ENCODE measurements around the gene PTPRZ1.
A peak's percentile ranks its signal among the peaks of the same experiment; 100 is the strongest.

The PTPRZ1 gene

DNA sequence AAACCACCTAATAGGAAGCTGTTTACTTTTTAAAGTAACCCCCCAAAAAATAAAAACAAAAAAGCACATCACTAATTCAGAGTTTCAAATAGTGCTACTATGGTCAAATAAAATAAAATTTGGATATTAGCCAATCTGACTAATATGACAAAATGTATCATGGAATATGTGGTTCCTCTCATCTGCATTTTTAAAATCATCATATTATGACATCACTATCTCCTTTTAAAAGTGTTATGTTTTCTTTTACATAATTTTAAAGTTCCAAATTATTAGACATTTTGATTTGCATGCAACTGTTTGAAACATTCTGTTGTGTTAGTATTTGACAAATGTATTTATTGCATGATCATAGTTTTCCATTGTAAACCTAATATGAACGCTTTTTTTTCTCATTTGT, 160.7 kb downstream of the PTPRZ1 start:
- no peak for DNase-seq (ENCODE audit: low read depth in 2 of 2)
- TF ChIP-seq, protein P1, sequence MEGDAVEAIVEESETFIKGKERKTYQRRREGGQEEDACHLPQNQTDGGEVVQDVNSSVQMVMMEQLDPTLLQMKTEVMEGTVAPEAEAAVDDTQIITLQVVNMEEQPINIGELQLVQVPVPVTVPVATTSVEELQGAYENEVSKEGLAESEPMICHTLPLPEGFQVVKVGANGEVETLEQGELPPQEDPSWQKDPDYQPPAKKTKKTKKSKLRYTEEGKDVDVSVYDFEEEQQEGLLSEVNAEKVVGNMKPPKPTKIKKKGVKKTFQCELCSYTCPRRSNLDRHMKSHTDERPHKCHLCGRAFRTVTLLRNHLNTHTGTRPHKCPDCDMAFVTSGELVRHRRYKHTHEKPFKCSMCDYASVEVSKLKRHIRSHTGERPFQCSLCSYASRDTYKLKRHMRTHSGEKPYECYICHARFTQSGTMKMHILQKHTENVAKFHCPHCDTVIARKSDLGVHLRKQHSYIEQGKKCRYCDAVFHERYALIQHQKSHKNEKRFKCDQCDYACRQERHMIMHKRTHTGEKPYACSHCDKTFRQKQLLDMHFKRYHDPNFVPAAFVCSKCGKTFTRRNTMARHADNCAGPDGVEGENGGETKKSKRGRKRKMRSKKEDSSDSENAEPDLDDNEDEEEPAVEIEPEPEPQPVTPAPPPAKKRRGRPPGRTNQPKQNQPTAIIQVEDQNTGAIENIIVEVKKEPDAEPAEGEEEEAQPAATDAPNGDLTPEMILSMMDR (IDR thresholded peaks at IDR 0.05; ENCODE audit: low read depth, low read length): no peak
- no peak overlapping the region for H3K4me3 ChIP-seq (replicated peaks in 1 of 2; ENCODE audit: low read depth in 2 of 2, low read length in 2 of 2)

DNA sequence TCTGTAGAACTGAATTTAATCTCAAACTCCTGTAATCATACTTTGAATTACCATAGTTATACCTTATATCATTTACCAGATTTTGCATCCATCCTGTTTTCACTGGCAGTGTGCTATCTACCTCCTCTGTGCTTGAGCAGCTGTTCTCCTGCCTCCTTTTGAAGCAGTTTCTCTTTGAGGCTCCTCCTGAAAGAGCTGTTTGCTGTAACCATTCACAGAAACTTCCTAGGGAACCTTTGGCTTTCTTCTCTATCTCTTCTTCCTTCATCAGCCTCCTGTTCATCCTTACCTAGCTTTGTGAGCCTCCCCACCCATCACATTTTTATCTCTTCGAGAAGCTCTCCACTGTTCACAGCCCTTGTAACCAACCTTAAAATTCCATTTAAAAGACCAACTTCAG, 162.9 kb downstream of the PTPRZ1 start:
- H3K4me3 ChIP-seq (replicated peaks in 1 of 2; ENCODE audit: low read depth in 2 of 2, low read length in 2 of 2): no peak overlapping the region
- no peak for DNase-seq (ENCODE audit: low read depth in 2 of 2)
- TF ChIP-seq, protein P1 (IDR thresholded peaks at IDR 0.05; ENCODE audit: low read depth, low read length): no peak

DNA sequence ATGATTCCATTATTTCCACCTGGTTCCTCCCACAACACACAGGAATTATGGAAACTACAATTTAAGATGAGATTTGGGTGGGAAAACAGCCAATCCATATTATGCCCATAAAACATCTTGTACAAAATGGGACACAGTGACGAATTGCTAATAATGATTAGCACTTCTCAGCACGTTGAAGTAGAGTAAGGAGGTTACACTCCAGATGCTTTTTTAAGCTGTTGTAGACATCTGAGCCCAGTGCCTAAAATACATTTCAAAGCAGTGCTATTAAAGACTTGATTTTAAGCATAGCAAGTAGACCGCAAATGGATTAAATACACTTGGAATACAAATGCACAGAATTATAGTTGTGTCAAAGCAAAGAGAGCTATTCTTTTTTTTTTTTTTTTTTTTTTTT, 165.2 kb downstream of the PTPRZ1 start:
- TF ChIP-seq, protein P1 (IDR thresholded peaks at IDR 0.05; ENCODE audit: low read depth, low read length): no peak
- H3K4me3 ChIP-seq (replicated peaks in 1 of 2; ENCODE audit: low read depth in 2 of 2, low read length in 2 of 2): no peak overlapping the region
- no peak for DNase-seq (ENCODE audit: low read depth in 2 of 2)

DNA sequence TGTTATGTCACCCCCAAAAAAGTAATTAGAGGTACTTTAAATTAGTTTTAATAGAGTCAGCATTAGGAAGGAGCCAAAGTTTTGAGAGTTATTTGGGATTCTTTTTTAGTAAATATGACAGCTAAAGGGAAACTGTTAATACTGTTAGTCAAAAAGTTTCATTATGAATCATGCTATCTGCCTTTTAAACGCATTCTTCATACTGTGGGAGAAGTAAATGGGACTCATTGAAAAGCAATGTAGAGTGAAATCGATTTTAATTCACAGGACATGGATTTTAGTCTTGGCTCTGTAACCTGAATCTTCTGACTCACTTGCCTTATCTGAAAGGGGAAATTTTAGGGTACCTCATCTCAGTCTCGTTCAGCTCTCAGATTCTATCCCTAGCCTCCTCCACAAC, 165.9 kb downstream of the PTPRZ1 start:
- H3K4me3 ChIP-seq (replicated peaks in 1 of 2; ENCODE audit: low read depth in 2 of 2, low read length in 2 of 2): no peak overlapping the region
- TF ChIP-seq, protein P1 (IDR thresholded peaks at IDR 0.05; ENCODE audit: low read depth, low read length): no peak
- DNase-seq (ENCODE audit: low read depth in 2 of 2): peak in 1 of 2 donors; percentile 35

DNA sequence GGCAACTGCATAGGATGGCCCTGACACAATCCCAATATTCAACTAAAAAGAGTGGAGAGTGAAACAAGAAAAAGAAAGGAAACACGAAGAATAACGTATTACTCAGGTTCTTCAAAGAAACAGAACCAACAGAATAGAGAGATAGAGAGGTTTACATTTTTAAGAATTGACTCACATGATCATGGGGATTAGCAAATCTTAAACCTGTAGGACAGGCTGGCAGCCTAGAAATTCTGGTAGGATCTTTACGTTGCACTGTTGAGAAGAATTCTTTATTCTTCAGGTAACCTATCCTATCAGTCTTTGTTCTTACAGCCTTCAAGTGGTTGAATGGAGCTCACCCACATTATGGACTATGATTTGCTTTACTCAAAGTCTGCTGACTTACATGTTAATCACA, 167.2 kb downstream of the PTPRZ1 start:
- DNase-seq (ENCODE audit: low read depth in 2 of 2): no peak
- no peak overlapping the region for H3K4me3 ChIP-seq (replicated peaks in 1 of 2; ENCODE audit: low read depth in 2 of 2, low read length in 2 of 2)
- TF ChIP-seq, protein P1 (IDR thresholded peaks at IDR 0.05; ENCODE audit: low read depth, low read length): no peak

DNA sequence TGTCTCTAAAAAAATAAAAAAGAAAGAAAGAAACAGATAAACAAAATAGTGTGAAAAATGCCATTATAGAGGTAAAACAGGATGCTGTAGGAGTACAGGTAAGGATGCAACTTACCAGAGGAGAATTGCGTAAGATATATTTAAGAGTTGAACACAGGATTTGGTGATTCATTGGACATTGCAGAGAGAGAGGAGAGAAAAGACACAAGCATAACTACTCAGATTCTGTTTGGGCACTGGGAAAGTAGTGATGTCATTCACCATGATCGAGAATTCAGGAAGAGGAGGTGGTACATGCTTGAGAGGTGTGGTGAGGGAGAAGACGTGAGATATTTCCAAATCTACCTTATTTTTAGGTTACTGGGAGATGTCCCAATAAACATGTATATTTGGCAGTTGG, 173.4 kb downstream of the PTPRZ1 start:
- TF ChIP-seq, protein P1 (IDR thresholded peaks at IDR 0.05; ENCODE audit: low read depth, low read length): no peak
- DNase-seq (ENCODE audit: low read depth in 2 of 2): peak in 1 of 2 donors; percentile 24
- no peak overlapping the region for H3K4me3 ChIP-seq (replicated peaks in 1 of 2; ENCODE audit: low read depth in 2 of 2, low read length in 2 of 2)

DNA sequence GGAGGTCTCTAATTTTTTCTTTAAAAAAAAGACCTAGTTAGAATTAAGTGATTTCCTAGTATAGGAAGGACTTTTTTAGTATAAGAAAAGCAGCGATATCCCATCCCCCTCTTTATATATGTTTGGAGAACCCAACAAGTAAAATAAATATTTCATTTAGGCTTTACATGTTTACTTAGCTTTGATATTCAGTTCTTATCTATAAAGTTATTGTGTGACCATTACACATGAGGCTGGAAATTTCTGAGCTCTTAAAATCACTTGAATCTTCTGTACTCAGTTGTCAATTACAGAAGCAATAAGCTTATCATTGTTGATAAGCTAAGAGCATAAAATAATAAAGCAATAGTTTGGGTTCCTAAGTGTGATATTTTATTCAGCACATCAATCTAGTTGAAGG, 181.4 kb downstream of the PTPRZ1 start:
- TF ChIP-seq, protein P1 (IDR thresholded peaks at IDR 0.05; ENCODE audit: low read depth, low read length): no peak
- DNase-seq (ENCODE audit: low read depth in 2 of 2): no peak
- H3K4me3 ChIP-seq (replicated peaks in 1 of 2; ENCODE audit: low read depth in 2 of 2, low read length in 2 of 2): no peak overlapping the region
